GM21515 (cell line): Measurements from ENCODE around the gene S100P.
"Not testable (repeated sequence)": the region's sequence is repeated elsewhere in the genome, so short reads cannot be mapped to it uniquely, and the experiment has no call there.

Source experiments
- ATAC-seq: cut with Tn5 transposase; IDR thresholded peaks from one replicate; pipeline ENCODE4 v1.9.1; 2021; ENCODE audit not compliant: unreplicated experiment

S100P gene

GRCh38 chr4:6672541-6673190 is 21.0 kb upstream of the S100P start:
- ATAC-seq, result not testable (repeated sequence)

DNA sequence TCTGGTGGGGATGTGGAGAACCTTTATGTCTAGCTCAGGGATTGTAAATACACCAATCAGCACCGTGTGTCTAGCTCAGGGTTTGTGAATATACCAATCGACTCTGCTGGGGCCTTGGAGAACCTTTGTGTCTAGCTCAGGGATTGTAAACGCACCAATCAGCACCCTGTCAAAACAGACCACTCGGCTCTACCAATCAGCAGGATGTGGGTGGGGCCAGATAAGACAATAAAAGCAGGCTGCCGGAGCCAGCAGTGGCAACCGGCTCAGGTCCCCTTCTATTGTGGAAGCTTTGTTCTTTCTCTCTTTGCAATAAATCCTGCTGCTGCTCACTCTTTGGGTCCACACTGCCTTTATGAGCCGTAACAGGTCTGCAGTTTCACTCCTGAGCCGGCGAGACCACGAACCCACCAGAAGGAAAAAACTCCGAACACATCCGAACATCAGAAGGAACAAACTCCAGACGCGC is 20.5 kb upstream of the S100P start:
- ATAC-seq, result not testable (repeated sequence)

DNA sequence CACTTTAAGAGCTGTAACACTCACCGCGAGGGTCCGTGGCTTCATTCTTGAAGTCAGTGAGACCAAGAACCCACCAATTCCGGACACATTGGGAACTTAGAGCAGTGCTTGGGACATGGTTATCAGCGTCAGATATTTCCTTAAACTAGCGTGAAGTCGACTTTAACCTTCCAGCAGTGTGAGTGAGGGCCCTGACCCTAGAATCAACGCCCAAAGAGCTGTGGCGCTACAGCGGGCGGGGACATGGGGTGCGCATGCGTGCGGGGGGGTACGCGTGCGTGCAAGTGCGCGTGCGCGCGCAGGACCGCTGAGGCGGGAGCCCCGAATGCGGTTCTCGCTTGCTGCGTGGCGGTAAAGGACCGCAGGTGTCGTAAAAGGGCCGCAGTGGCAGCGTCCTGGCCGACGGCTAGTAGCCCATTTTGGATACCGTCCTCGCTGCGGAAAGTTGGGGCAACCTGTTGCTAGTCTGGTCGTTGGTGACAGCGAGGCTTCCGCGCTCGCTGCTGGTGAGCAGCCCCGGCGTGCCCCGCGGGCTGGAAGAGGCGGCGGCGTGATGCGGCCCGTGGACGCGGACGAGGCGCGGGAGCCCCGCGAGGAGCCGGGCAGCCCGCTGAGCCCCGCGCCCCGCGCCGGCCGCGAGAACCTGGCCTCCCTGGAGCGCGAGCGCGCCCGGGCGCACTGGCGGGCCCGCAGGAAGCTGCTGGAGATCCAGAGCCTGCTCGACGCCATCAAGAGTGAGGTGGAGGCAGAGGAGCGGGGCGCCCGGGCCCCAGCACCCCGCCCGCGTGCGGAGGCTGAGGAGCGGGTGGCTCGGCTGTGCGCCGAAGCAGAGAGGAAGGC is 19.8 kb upstream of the S100P start:
- peak; percentile 74 for ATAC-seq

DNA sequence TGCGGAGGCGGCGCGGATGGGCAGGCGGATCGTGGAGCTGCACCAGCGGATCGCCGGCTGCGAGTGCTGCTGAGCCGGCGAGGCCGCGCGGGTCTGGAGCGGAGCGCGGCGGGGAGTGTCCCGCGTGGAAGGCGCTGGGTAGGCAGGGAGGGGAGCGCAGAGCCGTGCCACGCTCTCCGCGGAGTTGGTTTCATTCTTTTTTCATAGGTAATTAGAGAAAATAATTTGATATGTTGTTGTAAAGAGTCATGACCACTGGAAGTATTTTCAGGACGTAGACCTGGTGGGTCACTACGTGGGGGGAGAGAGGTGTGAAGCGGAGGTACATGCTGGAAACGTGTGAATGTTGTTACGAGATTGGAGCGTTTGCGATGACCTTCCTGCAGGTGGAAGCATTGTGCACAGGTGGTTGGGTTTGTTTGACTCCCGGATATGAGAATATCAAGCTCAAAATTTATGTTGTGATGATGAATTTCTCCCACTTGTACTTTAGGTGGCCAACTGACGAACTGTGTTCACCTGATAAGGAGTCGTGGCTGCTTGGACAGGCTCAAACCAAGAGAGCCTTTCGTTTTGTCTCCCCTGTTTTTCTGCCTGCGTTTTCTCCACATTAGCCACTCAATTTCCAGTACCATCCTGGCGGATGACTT is 19.1 kb upstream of the S100P start:
- peak; percentile 42 for ATAC-seq

DNA sequence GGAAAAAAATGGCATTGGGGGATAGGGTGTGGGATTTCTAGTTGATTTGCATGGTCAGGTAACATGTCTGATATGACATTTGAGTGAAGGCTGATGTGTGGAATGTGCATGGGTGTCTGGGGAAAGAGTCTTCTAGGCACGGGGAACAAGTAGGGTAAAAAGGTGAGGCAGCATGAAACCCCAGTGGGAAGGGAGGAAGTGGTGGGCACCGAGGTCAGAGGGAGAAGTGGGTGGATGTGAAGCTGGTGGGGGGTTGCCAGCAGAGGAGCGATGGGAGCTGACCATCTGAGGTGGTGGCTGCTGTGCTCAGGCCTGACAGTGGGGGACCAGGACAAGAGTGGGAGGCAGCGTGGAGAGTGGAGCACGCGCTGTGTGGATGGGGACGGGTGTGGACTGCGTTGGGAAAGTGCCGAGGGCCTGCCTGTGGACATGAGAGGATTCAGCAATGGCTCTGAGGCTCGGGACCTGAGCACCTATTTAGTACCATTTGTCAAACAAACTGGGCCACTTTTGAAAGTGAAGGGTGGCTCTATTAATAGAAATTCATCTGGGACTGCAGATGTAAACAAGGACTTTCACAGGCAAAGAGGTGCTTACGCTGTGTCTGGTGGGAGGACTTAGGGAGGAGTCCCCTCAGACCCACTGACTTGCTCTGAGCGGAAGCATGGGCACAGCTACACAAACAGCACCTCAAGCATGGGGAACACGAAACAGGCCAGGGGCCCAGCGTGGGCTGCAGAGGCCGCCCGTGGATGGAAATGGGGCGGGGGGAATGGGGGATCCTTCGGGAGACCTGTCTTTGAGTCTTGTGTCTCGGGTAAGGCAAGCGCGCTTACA is 16.7 kb upstream of the S100P start:
- ATAC-seq, result no peak

- no peak for ATAC-seq
These were observed 13.2 kb upstream of the S100P start for GRCh38 chr4:6680372-6681034.

DNA sequence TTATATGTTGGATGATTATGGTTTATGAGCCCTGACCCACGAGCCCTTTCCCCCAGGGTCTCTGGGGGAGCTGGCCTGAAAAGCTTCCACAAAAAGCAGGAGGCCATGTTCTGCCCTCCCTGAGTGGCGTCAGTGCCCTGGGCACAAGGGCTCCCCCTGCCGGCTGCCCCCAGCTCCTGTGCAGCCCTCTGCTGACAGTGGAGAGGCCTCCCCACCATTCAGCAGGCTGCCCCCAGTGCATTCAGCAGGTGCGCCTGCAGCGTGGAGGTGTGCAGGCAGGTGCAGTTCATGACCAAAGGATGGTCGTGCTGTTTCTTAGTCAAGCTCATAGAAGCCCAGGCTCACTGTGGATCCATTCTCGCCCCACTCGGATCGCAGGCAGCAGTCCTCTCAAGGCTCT is 12.5 kb upstream of the S100P start:
- no peak for ATAC-seq

- ATAC-seq, result no peak
These were observed 10.7 kb upstream of the S100P start for GRCh38 chr4:6682862-6683590.

DNA sequence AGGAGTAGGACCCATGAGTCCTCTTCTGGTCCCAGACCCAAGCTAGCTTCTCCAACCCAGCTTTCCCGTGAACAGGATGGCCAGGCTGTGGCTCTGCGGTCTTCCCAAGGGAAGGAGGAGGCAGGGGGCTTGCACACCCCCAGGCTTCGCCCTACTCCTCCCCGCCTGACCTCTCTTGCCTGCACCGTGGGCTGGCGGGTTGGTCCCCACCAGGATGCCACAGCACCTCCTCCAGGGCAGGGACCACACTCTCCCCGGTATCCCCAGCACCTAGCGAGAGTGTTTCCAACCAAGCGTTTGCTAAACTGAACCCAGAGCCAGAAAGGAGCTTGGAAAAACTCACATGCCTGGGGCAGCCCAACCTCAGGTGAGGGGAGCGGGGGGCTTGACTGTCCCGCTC is 9.0 kb upstream of the S100P start:
- no peak for ATAC-seq

DNA sequence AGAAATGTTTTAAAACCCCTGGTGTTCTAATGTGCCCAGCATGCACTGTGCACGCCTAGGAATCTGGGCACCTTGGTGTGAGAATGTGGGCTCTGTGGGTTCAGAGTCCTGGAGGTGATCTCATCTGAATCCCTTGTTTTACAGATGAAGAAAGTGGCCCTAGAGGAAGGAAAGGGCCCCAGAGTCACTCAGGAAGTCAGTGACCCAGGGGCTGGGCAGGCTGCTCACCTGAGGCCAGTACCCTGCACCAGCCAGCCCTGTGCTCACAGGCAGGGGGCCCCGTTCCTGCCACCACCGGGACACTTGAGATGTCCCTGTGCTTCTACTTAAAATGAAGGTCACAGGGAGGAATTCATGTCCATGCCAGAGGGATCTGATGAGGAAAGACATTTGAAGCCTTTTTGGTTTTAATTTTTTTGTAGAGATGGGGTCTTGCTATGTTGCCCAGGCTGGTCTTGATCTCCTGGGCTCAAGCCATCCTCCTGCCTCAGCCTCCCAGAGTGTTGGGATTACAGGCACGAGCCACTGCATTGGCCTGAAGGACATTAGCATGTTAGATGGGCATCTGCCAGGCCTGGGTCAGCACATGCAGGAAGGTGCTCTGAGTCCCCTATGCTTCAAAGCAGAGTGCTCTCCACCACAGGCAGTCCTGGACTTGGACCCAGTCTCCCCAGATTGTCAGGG is 7.4 kb upstream of the S100P start:
- ATAC-seq, result no peak

GRCh38 chr4:6687947-6688878 is 5.5 kb upstream of the S100P start:
- ATAC-seq, result no peak

GRCh38 chr4:6688879-6689505 is 4.7 kb upstream of the S100P start:
- ATAC-seq, result peak; percentile 81

- no peak for ATAC-seq
These were observed 4.1 kb upstream of the S100P start for GRCh38 chr4:6689506-6689960.

- no peak for ATAC-seq
These were observed 1.3 kb upstream of the S100P start for GRCh38 chr4:6692379-6692778.

DNA sequence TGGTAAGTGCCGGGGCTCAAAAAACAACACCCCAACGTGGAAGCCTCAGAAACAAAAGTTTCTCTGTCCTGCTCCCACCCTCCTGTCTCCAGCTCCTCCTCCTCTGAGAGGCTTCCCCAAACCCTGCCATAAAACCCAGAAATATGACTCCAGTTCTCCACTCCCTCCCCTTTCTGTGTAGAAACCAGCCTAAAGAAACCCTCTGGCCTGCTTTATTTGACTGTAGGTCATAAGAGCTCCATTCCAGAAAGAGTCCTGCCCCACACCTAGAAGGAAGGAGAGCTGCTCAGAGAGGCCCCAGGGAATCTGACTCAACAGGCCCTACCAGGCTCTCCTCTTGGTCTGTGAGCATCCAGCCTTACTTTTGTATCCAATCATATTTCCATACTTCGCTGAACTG is 872 bp upstream of the S100P start:
- ATAC-seq, result no peak

DNA sequence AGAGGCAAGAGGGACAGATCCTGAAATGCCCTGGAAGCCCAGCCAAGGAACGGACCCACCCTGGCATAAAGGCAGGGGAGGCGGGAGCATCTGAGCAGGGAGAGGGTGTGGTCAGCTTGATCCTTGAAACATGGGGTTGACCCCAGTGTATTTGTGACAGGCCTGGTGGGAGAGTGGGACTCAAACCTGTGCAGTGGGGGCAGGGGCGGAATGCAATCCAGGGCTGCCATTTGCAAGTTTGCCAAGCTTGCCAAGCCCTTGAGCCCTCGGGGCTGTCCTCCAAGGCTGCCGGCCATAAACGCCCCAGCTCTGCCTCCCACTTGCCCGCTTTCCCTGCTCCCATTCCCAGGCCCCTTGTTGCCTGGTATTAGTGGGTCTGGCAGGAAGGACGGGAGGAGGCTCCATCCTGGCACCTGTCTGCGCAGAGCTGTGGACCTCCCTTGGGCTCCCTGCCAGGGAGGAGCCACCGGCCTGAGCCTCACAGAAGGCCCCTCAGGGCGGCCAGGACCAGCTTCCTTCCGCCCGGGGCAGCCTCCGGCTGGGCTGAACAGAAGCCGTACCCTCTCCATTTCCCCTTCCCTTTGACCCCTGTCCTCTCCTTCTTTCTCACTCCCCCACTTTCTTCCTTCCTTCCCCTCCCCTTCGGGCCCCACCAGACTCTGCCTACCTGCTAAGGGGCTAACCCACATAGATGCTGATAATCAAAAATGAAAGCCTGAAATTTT is 661 bp downstream of the S100P start:
- ATAC-seq, result no peak
